Neuronal stem cell (in vitro differentiated cells): ENCODE results near the gene ZNF878.

Experiments used
- DNase-seq: peaks from one replicate; pipeline ENCODE4 v3.0.0-alpha.2; 2013; ENCODE audit warnings: low spot score
- H2AFZ ChIP-seq: one replicate; pipeline ENCODE4 v1.6.1; 2013; ENCODE audit warnings: mild to moderate bottlenecking, low read length, inconsistent platforms
- H2AK5ac ChIP-seq: 2 replicates; pipeline ENCODE4 v1.6.1; 2013; ENCODE audit warnings: low read depth, mild to moderate bottlenecking, inconsistent platforms, low read length, moderate library complexity, mixed read lengths
- H2BK120ac ChIP-seq: 2 replicates; pipeline ENCODE4 v1.6.1; 2013; ENCODE audit warnings: low read depth, mild to moderate bottlenecking, inconsistent platforms, low read length, moderate library complexity, mixed read lengths
- H2BK12ac ChIP-seq: one replicate; pipeline ENCODE4 v1.6.1; 2013; ENCODE audit warnings: low read length, inconsistent platforms
- H2BK15ac ChIP-seq: 2 replicates; pipeline ENCODE4 v1.6.1; 2013; ENCODE audit warnings: mild to moderate bottlenecking, low read length, inconsistent platforms, mixed read lengths
- H2BK5ac ChIP-seq: one replicate; pipeline ENCODE4 v1.6.1; 2013; ENCODE audit warnings: inconsistent platforms, mild to moderate bottlenecking, low read length, moderate library complexity
- H3K14ac ChIP-seq: one replicate; pipeline ENCODE4 v1.6.1; 2013; ENCODE audit warnings: low read length, inconsistent platforms
- H3K18ac ChIP-seq: 2 replicates; pipeline ENCODE4 v1.6.1; 2013; ENCODE audit warnings: low read length, inconsistent platforms
- H3K23ac ChIP-seq: 2 replicates; pipeline ENCODE4 v1.6.1; 2013; ENCODE audit warnings: low read depth, mild to moderate bottlenecking, mixed read lengths, low read length, inconsistent platforms; ENCODE audit not compliant: poor library complexity
- H3K27ac ChIP-seq: replicated peaks from 3 replicates; pipeline ENCODE4 v1.5.1; 2013; ENCODE audit warnings: low read length, inconsistent platforms
- H3K27me3 ChIP-seq, 3 experiments: 2 replicates each; pipeline ENCODE4 v1.6.1; 2013; ENCODE audit warnings: low read length in 3 of 3, mild to moderate bottlenecking in 2 of 3, inconsistent platforms in 1 of 3, low read depth in 1 of 3, mixed read lengths in 1 of 3, moderate library complexity in 1 of 3; ENCODE audit not compliant: control insufficient read depth in 3 of 3, insufficient read depth in 3 of 3
- H3K36me3 ChIP-seq, 2 donors: replicated peaks in 1 of 2; 2 replicates each; pipeline ENCODE4 v1.6.1; 2013; ENCODE audit warnings: low read length in 2 of 2; ENCODE audit not compliant: control insufficient read depth in 2 of 2, insufficient read depth in 2 of 2
- H3K4ac ChIP-seq: 2 replicates; pipeline ENCODE4 v1.6.1; 2013; ENCODE audit warnings: inconsistent platforms, mild to moderate bottlenecking, low read length, moderate library complexity
- H3K4me1 ChIP-seq, 2 donors: 1 replicate in 1 of 2; 2 replicates in 1 of 2; pipeline ENCODE4 v1.6.1; 2013; ENCODE audit warnings: low read length in 2 of 2, low read depth in 1 of 2; ENCODE audit not compliant: control insufficient read depth in 2 of 2, insufficient read depth in 1 of 2
- H3K4me2 ChIP-seq: one replicate; pipeline ENCODE4 v1.6.1; 2013; ENCODE audit warnings: mild to moderate bottlenecking, low read length, inconsistent platforms; ENCODE audit not compliant: insufficient read depth, poor library complexity, severe bottlenecking
- H3K4me3 ChIP-seq, 2 donors: 2 replicates each; pipeline ENCODE4 v1.5.1; 2013; ENCODE audit warnings: low read length in 2 of 2, mild to moderate bottlenecking in 2 of 2, inconsistent platforms in 1 of 2, moderate library complexity in 1 of 2
- H3K79me1 ChIP-seq: one replicate; pipeline ENCODE4 v1.6.1; 2013; ENCODE audit warnings: low read depth, mild to moderate bottlenecking, inconsistent platforms, low read length, moderate library complexity
- H3K9ac ChIP-seq: one replicate; pipeline ENCODE4 v1.6.1; 2013; ENCODE audit warnings: mild to moderate bottlenecking, low read depth, low read length, inconsistent platforms; ENCODE audit not compliant: poor library complexity
- H3K9me3 ChIP-seq, 2 donors: replicated peaks in 1 of 2; 2 replicates each; pipeline versions ENCODE3 to v1.6.1; 2013; ENCODE audit warnings: low read length in 2 of 2, mild to moderate bottlenecking in 2 of 2, inconsistent platforms in 1 of 2, low read depth in 1 of 2, mixed read lengths in 1 of 2, moderate library complexity in 1 of 2; ENCODE audit not compliant: control insufficient read depth in 2 of 2, insufficient read depth in 1 of 2
- H4K8ac ChIP-seq: one replicate; pipeline ENCODE4 v1.6.1; 2013; ENCODE audit warnings: low read depth, mild to moderate bottlenecking, inconsistent platforms, low read length, moderate library complexity
- H4K91ac ChIP-seq: one replicate; pipeline ENCODE4 v1.6.1; 2013; ENCODE audit warnings: low read length, low read depth, mild to moderate bottlenecking, inconsistent platforms; ENCODE audit not compliant: poor library complexity
- WGBS, 2 donors: extraction: QIAGEN DNeasy Blood & Tissue Kit; methylation state at CpG; one replicate each; pipeline ENCODE4 v1.1.7; 2013; ENCODE audit warnings: missing lambda C conversion rate in 2 of 2, mixed read lengths in 1 of 2; ENCODE audit not compliant: insufficient read length in 2 of 2, insufficient replicate concordance in 1 of 2; ENCODE audit errors: extremely low coverage in 2 of 2; 5-methylcytosine and 5-hydroxymethylcytosine counted together

ZNF878 gene

DNA sequence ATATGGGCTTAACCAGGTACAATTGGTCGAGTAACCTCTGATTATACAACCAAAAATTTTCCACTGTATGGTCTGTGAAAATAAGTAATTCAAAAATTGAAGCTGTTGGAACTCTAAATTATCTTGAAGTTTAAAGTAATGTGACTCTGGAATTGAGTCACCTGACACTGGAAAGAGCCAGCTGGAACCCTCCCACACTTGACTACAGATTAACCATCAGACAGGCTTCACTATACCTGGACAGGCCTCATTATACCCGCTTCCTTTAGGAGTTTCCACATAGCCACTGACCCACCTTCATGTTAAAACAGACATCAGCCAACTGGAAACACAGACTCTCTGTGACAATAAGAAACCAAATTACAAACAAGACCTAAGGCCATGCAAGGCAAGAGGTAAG lies 18.6 kb downstream of the ZNF878 start:
- Histone ChIP-seq H3K36me3 (peaks cover 0 to 47% of the 10 kb centered on the region in 2 donors), H3K14ac (no peak overlapping the region), H3K23ac (no peak overlapping the region), H2AFZ (no peak overlapping the region), H2AK5ac (no peak overlapping the region), H3K27ac (no peak overlapping the region), H3K79me1 (no peaks in the 10 kb centered on the region), H2BK5ac (no peak overlapping the region), H3K4me2 (no peak overlapping the region), H3K4me1 (peaks cover 3 to 5% of the 10 kb centered on the region in 2 donors), H4K8ac (no peak overlapping the region), H3K27me3 (no peaks in the 10 kb centered on the region), H4K91ac (no peak overlapping the region), H3K18ac (no peak overlapping the region), H3K4me3 (peak overlapping the region in 1 of 2 donors; percentile 70), H3K4ac (no peak overlapping the region), H2BK12ac (no peak overlapping the region), H3K9me3 (peaks cover 0 to 54% of the 10 kb centered on the region in 2 donors), H3K9ac (no peak overlapping the region), H2BK120ac (no peak overlapping the region), H2BK15ac (no peak overlapping the region)
- no CpG with 5 or more reads among the region's 2 CpGs for WGBS, 2 donors
- DNase-seq, result no peak

DNA sequence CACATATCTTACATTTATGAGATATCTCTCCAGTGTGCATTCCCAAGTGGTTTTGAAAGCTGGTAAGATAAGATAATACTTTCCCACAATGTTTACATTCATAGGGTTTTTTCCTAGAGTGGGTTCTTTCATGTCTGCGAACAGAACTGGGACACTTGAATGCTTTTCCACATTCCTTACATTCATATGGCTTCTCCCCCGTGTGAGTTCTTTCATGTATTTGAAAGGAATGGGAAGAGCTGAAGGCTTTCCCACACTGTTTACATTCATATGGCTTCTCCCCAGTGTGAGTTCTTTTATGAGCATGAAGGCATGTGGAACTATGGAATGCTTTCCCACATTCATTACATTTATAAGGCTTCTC lies 37.0 kb downstream of the ZNF878 start:
- Histone ChIP-seq H4K91ac (no peak overlapping the region), H2AFZ (no peak overlapping the region), H3K27ac (no peak overlapping the region), H3K4me3 (no peak overlapping the region), H2BK12ac (no peak overlapping the region), H3K23ac (no peak overlapping the region), H3K79me1 (peaks cover 2% of the 10 kb centered on the region), H3K14ac (no peak overlapping the region), H3K4ac (no peak overlapping the region), H3K27me3 (no peaks in the 10 kb centered on the region), H2BK15ac (no peak overlapping the region), H3K4me1 (no peaks in the 10 kb centered on the region), H2BK5ac (no peak overlapping the region), H3K36me3 (peaks cover 44 to 93% of the 10 kb centered on the region in 2 donors), H2BK120ac (no peak overlapping the region), H3K4me2 (no peak overlapping the region), H3K18ac (no peak overlapping the region), H4K8ac (no peak overlapping the region), H3K9ac (no peak overlapping the region), H2AK5ac (no peak overlapping the region), H3K9me3 (peaks cover 48 to 97% of the 10 kb centered on the region in 2 donors)
- no CpG with 5 or more reads among the region's 2 CpGs for WGBS, 2 donors
- DNase-seq, result no peak

- Histone ChIP-seq H3K79me1 (peaks cover 2% of the 10 kb centered on the region), H3K9ac (no peak overlapping the region), H3K18ac (no peak overlapping the region), H2BK12ac (no peak overlapping the region), H3K4me3 (no peak overlapping the region), H3K27ac (no peak overlapping the region), H3K9me3 (peaks cover 48 to 94% of the 10 kb centered on the region in 2 donors), H2BK120ac (no peak overlapping the region), H2AFZ (no peak overlapping the region), H3K4ac (no peak overlapping the region), H3K4me1 (no peaks in the 10 kb centered on the region), H3K27me3 (no peaks in the 10 kb centered on the region), H3K36me3 (peaks cover 44 to 88% of the 10 kb centered on the region in 2 donors), H3K23ac (no peak overlapping the region), H2BK5ac (no peak overlapping the region), H4K91ac (no peak overlapping the region), H3K14ac (no peak overlapping the region), H2BK15ac (no peak overlapping the region), H4K8ac (no peak overlapping the region), H2AK5ac (no peak overlapping the region), H3K4me2 (no peak overlapping the region)
- no peak for DNase-seq
- WGBS, 2 donors, result no CpG with 5 or more reads among the region's 9 CpGs
Measured at GRCh38 chr19:12015015-12015752, 37.6 kb downstream of the ZNF878 start.

DNA sequence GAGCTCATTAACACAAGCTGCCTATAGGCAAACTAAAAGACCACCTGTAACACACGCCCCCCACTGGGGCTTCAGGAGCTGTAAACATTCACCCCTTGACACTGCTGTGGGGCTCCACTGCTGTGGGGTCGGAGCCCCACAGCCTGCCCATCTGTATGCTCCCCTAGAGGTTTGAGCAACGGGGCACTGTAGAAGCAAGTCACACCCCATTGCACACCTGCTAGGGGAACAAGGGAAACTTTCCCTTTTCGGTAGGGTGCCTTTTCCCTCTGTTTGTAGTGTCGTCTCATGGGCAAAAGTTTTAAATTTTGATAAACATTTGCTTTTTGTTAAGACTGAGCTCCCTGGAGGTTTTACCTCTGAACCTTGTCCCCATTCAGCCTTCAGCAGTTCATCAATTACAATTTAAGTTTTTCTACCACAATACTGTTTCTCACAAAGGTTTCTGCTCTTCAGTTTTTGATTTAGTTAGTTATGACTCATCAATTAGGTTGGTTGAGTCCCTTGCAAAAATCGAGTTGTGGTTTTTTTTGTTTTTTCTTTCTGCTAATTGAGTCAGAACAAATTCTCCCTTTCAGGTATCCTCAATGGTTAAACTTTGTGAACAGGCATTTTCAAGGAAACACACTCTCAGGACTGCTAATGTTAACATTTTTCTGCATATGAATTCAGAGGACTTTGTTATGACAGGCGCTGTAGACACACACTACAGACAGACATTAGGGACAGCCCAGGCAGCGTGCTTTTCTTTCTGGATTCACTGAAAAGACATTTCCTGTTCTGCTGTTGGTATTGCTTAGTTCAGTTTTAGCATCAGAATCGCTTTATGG lies 52.4 kb downstream of the ZNF878 start:
- H2BK12ac ChIP-seq, result no peak overlapping the region
- no peaks in the 10 kb centered on the region for H3K27me3 ChIP-seq
- no peak overlapping the region for H3K23ac ChIP-seq
- no peak overlapping the region for H2AFZ ChIP-seq
- H4K91ac ChIP-seq, result no peak overlapping the region
- no peak overlapping the region for H3K4me3 ChIP-seq
- peaks cover 2% of the 10 kb centered on the region for H3K79me1 ChIP-seq
- H3K18ac ChIP-seq, result no peak overlapping the region
- no peak overlapping the region for H2BK120ac ChIP-seq
- H3K36me3 ChIP-seq, result peaks cover 15 to 48% of the 10 kb centered on the region in 2 donors
- H4K8ac ChIP-seq, result no peak overlapping the region
- H2BK5ac ChIP-seq, result no peak overlapping the region
- H3K14ac ChIP-seq, result no peak overlapping the region
- no peak overlapping the region for H3K9ac ChIP-seq
- no peak overlapping the region for H2BK15ac ChIP-seq
- DNase-seq, result no peak
- H3K27ac ChIP-seq, result no peak overlapping the region
- H2AK5ac ChIP-seq, result no peak overlapping the region
- no peak overlapping the region for H3K4ac ChIP-seq
- no peaks in the 10 kb centered on the region for H3K4me1 ChIP-seq
- H3K9me3 ChIP-seq, result peaks cover 10 to 53% of the 10 kb centered on the region in 2 donors
- no CpG with 5 or more reads among the region's 9 CpGs for WGBS, 2 donors
- H3K4me2 ChIP-seq, result no peak overlapping the region
